GM15510 (cell line): ENCODE data around the gene GRIP1.

Experiments
- POLR2A ChIP-seq: IDR thresholded peaks from 3 replicates; pipeline ENCODE4 v1.6.1; 2011; ENCODE audit warnings: borderline replicate concordance; ENCODE audit not compliant: insufficient read length; ENCODE audit errors: extremely low read depth

GRIP1 gene

DNA sequence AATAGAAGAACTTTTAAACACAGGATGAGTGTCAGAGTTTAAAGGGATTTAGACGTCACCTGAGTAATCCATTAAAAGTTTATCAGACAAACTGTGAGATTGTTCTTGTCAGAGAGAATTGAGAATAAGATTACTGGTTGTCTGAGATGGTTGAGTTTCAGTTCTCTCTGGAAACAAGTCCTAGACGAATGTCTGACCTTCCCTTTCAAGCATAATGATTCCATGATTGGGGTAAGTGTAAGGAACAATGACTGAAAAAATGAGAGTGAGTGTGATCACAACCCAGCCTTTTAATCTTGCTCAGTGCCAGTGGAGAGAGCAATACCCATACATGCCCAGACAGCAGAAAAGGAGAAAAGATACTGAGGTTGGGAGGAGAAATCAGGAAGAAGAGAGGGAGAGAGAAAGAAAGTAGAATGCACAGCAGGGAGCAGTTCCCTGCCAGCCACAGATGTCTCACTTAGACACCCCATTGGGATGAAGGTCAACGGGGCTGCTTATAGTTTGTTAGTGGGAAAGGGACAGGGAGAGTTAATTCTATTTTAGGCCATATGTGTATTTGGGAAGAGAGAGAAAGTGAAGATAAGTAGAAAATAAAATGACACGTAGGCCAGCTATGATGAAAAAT is 4.3 kb downstream of the GRIP1 start:
- no peak for TF ChIP-seq POLR2A

DNA sequence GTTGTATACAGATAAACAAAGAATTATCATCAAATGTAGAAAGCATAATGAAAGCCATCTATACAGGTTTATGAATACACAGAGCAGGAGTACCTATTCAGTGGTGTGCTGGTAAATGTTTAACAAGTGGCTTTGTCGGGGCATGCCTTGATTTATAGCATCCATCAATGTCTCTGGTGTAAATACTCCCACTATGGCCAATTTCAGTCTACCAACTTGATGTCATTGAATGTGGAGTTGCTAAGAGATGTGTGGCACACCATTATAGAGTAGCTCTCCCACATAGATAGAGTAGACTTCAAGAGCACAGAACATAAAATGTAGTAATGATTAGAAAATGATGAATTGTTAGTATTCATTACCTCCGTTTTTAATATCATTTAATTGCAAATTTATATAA is 9.3 kb downstream of the GRIP1 start:
- no peak for TF ChIP-seq POLR2A

DNA sequence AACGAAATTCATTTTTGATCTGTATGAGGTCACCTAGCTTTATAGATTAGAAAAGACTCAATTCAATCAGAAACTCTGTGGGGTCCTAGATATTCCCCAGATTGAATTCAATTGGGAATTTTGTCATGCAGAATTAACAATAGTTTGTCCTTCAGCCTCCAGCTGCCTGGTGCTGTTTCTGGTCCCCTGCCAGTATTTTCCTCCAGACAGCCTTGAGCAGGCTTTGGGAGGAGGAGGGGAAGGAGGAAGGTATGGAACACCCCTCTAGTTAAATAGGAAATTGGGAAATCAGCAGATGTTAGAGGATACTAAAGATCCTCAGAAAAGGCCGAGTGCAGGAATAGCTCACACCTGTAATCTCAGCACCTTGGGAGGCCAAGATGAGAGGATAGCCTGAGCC is 10.6 kb downstream of the GRIP1 start:
- no peak for TF ChIP-seq POLR2A

DNA sequence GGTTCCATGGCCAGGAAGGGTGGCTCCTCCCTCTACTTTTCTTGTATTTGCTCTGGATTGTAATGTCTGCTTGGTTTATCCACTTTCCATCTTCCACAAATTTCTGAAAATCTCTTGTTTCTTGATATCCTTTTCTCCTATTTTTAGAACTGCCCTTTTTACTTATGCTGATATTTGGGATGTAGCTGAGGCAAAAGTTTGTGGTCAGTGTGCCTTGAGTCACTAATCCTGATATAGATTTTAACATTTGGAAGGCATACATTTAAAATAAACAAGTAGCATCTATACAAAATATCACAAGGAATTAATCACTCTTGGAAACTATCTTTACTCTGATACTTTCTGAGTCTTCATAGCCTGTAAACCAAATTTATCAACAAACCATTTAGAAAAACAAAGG is 11.0 kb downstream of the GRIP1 start:
- TF ChIP-seq POLR2A = no peak

DNA sequence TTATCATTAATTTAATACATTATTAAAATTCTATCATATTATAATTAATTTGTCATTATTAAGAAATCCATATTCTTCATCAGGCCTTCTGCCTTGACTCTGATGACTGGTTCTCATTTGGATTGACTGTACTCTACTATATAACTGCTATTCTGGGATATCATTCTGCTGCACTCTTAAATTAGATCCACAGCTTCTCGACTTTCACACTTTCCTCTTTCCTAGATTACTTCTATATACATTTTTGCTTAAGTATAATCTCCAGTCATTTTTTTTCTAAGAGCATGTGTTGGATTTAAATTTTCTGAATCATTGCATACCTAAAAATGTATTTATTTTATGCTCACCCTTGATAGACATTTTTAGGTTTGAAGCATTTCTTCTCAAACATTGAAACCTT is 12.4 kb downstream of the GRIP1 start:
- TF ChIP-seq POLR2A = no peak

DNA sequence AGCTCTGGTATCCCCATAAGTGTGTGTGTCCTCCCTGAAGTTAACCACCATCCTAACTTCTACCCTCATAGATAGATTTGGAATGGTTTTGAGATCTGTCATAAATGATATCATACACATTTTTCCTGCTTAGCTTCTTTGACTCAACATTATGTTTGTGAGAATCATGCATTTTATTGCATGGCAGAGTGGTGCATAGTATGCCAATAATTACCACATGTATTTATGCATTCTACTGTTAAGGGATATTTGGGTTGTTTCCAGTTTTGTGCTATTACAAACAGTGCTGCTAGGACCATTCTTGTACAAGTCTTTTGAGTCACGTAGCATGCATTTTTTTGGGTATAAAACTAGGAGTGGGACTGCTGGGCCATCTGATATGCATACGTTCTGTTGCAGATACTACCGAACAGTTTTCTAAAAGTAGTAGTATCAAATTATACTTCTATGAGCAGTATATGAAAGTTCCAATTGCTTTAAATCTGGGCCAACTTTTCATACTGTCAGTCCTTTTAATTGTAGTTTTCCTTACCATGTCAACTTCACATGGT is 13.4 kb downstream of the GRIP1 start:
- no peak for TF ChIP-seq POLR2A

DNA sequence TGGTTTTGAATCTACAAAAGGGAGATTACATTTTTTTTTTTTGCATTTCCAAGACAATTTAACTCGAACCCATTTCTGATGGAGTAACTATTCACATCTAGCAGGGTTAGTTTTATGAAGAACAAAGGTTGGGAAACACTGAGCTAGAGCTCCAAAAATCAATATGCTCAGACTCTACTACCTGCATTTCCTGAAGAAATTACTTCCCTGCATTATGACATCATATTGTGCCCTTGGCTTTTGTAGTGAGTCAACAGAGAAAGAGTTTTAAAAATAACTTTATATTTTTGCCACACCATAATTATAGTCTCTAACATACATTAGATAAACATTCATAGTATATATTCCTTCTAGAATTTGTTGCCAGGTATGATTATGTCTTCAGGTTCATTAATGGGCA is 14.8 kb downstream of the GRIP1 start:
- TF ChIP-seq POLR2A = no peak

DNA sequence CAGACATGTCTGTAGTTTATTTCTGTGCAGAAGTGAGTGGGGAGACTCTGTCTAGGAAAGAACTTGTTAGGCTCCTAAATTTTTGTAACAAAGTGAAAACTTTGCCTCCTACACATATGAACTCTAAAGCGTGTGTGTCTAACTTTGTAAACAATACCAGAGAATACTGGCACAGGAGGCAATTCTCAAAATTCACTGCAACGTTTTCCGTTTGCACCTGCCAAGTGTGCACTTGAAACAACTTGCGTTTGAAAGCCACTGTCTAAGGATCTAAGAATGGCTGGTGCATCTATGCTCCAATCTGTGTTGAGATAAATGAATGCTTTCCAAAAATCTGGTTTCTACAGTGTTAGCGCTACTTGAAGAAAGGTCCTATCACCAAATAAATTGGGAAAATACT is 15.3 kb downstream of the GRIP1 start:
- no peak for TF ChIP-seq POLR2A

DNA sequence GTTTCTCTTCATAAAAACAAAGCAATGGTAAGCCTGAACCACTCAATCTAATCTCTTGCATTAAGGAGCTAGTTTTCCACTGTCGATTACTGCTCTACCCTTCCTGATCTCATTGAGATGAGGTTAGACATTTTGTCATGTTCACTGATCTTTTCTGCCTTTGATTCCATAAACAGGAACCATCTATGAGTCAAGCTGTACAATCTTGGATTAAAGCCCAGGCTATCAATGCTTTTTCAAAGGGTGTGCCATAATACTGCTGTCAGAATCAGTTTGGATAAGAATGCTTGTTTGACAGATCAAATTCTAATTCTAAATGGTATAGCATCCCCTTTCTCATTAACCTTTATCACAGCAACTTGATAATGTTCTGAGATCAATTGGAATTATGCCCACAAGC is 16.1 kb downstream of the GRIP1 start:
- TF ChIP-seq POLR2A = no peak

DNA sequence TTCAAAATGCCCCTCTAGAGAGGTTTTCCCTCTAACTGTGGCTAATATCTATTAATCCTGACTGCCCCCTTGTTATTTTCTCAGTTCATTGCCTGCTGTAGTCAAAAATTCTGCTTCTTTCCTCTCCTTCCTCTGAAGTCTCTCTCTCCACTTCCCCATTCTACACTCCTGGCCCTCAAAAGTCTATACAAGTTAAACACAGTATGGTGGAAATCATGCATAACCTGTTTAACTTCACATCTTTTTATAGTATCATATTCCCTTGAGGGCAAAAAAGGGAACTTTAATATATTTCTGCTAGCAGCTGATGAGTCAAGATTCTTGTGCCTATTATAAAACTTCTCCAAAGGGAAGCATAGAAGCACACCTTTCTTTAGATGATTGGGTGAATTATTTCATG is 16.7 kb downstream of the GRIP1 start:
- no peak for TF ChIP-seq POLR2A

DNA sequence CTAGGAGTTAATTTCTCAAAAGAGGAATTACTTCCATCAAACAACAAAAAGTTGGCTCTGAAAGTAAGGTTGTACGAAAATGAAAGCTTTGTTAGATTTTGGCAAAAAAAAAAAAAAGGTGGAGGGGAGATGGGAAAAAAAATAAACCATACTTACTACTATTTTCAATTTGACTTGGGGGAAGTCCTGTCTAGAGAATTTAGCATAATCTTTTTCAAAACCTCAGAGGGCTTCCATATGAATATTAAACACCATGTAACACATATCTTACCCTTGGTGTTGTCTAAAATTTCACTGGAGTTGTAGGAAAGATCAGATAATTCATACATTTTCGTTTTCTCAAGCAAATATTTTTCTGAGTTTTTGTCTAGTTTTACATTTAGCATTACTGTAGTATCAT is 17.5 kb downstream of the GRIP1 start:
- no peak for TF ChIP-seq POLR2A

DNA sequence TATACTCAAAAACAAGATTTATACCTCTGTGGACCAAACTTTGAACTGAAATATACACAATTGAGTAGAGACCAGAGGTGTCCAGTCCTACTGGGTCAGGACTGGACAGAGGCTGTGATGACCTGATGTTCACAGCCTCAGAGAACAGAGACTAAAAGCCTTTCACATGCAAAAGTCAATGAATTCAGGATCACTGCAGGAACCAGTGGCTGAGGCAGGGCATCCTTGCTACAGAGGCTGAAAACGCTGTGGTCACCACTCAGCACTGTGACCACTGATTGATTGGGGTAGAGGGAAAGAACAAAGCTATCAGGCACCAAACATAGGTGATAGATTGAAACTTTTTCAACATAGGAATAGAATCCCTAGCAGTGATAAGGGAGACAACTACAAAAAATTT is 25.1 kb downstream of the GRIP1 start:
- TF ChIP-seq POLR2A = no peak

DNA sequence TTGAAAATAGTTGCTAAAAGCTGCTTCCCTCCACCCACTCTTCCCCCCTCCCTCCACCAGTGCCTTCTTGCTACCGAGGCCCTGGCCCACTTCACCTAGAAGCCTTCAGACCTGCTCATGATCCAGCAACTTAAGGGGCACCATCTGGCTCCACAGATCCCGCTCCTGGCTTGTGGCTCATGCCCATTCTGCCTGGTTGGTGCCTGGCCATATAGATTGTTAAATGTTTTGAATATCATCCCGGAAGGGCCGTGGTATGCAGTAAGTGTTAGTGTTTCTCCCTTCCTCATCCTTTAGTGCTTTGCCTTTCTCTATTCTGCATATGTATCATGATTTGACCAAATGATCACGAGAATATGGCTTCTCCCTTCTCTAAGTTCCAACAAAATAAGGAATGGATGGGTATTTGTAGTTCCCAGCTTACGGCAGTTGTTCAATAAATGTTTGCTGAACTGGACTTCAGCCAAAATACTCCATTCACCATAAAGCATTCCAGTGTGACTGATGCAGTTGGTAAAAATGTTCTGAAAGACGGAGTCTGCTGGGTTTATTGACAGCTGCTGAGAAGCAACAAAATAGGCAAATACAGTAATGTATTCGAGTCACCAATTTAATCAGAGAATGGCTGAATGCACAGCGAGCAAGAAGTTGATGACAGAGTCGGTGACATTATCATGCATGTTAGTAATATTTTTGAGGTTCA is 30.7 kb downstream of the GRIP1 start:
- no peak for TF ChIP-seq POLR2A

DNA sequence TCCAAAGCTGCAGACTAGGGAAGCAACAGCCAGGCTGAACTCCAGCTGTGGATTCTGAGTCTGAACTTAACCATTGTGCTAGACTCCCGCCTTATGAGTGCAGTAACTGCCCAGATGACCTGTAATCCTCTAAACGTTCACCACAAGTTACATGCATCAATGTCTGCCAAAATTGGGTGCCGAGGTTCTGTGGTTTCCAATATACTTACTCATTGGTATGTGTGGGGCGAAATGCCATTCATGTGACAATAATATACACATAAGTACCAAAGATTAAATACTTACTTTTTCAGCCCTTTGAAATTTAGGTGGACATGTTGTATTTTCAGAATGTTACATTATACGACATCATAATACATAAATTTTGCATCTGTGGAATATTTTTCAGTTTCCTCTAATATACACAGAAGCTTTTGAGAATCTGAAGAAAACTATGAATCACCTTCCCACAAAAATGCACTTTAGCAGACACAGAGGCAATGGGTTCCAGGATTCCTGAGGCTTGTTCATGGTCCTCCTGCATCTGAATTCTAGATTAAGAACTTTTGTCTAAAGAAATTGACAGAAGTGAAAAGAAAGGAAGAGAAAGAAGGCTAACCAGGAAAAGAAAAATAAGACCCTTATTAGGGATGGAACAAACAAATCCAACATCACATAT is 31.7 kb downstream of the GRIP1 start:
- no peak for TF ChIP-seq POLR2A

DNA sequence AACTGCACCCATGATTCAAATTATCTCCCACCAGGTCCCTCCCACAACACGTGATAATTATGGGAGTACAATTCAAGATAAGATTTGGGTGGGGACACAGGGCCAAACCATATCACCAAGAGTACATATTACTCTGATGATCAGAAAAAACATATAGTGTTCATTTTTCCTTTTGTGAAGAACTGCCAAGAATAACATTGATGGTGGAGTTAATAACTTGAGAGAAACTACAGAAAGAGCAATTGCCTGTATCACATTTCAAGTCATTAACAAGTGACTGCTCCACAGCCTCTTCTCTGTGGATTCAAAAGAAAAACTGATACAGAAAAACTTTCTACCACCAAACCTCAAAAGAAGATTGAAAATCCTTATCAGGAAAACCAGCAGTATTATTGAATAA is 34.7 kb downstream of the GRIP1 start:
- no peak for TF ChIP-seq POLR2A
